H9 (cell line): ENCODE data around the gene BBC3. TPM values are rescaled to one million over a fixed set of nuclear protein-coding genes. Genes with fewer than 3 reads are reported as not detected.

Experiments
- DNase-seq: peaks from one replicate; pipeline ENCODE4 v3.0.0-alpha.2; 2017
- H2AFZ ChIP-seq: one replicate; pipeline ENCODE4 v1.6.1; 2013; ENCODE audit warnings: mild to moderate bottlenecking, low read length, control low read depth, moderate library complexity
- H2AK5ac ChIP-seq: 2 replicates; pipeline ENCODE4 v1.6.1; 2013; ENCODE audit warnings: low read length, control low read depth, mixed read lengths; ENCODE audit not compliant: insufficient read length
- H2BK120ac ChIP-seq: one replicate; pipeline ENCODE4 v1.6.1; 2013; ENCODE audit warnings: low read depth, mild to moderate bottlenecking, low read length, control low read depth, inconsistent platforms; ENCODE audit not compliant: poor library complexity, severe bottlenecking
- H2BK12ac ChIP-seq: 2 replicates; pipeline ENCODE4 v1.6.1; 2013; ENCODE audit warnings: low read length, control low read depth, mixed read lengths, low read depth; ENCODE audit not compliant: insufficient read length
- H2BK15ac ChIP-seq: 2 replicates; pipeline ENCODE4 v1.6.1; 2013; ENCODE audit warnings: low read depth, low read length, control low read depth
- H2BK20ac ChIP-seq: one replicate; pipeline ENCODE4 v1.6.1; 2013; ENCODE audit warnings: low read depth, mild to moderate bottlenecking, low read length, control low read depth, inconsistent platforms; ENCODE audit not compliant: poor library complexity, severe bottlenecking
- H2BK5ac ChIP-seq: 2 replicates; pipeline ENCODE4 v1.6.1; 2013; ENCODE audit warnings: low read length, control low read depth, mixed read lengths; ENCODE audit not compliant: insufficient read length
- H3K14ac ChIP-seq: 2 replicates; pipeline ENCODE4 v1.6.1; 2013; ENCODE audit warnings: low read length, control low read depth; ENCODE audit not compliant: insufficient read depth
- H3K18ac ChIP-seq: 2 replicates; pipeline ENCODE4 v1.6.1; 2013; ENCODE audit warnings: low read depth, mild to moderate bottlenecking, mixed read lengths, low read length, control low read depth; ENCODE audit not compliant: insufficient read length
- H3K23ac ChIP-seq: 2 replicates; pipeline ENCODE4 v1.6.1; 2013; ENCODE audit warnings: low read length, control low read depth, mixed read lengths, low read depth; ENCODE audit not compliant: insufficient read length
- H3K23me2 ChIP-seq: 2 replicates; pipeline ENCODE4 v1.6.1; 2013; ENCODE audit warnings: low read depth, mild to moderate bottlenecking, mixed read lengths, low read length, control low read depth; ENCODE audit not compliant: insufficient read length, poor library complexity, severe bottlenecking
- H3K27ac ChIP-seq: 2 replicates; pipeline ENCODE4 v1.5.1; 2013; ENCODE audit warnings: low read length, control low read depth, mixed read lengths, low read depth; ENCODE audit not compliant: insufficient read length
- H3K27me3 ChIP-seq: 2 replicates; pipeline ENCODE4 v1.6.1; 2013; ENCODE audit warnings: low read length, control low read depth, inconsistent platforms; ENCODE audit not compliant: insufficient read depth
- H3K4ac ChIP-seq: 2 replicates; pipeline ENCODE4 v1.6.1; 2013; ENCODE audit warnings: low read depth, mild to moderate bottlenecking, control low read depth, inconsistent platforms, low read length, moderate library complexity
- H3K4me1 ChIP-seq: 2 replicates; pipeline ENCODE4 v1.6.1; 2013; ENCODE audit warnings: low read length, control low read depth, inconsistent platforms; ENCODE audit not compliant: insufficient read depth
- H3K4me2 ChIP-seq: 2 replicates; pipeline ENCODE4 v1.6.1; 2013; ENCODE audit warnings: low read length, control low read depth, mixed read lengths; ENCODE audit not compliant: insufficient read length, insufficient read depth
- H3K56ac ChIP-seq: 2 replicates; pipeline ENCODE4 v1.6.1; 2013; ENCODE audit warnings: low read depth, mild to moderate bottlenecking, mixed read lengths, low read length, control low read depth; ENCODE audit not compliant: insufficient read length
- H3K79me1 ChIP-seq: 2 replicates; pipeline ENCODE4 v1.6.1; 2013; ENCODE audit warnings: low read depth, mild to moderate bottlenecking, moderate library complexity, low read length, control low read depth, inconsistent platforms; ENCODE audit not compliant: insufficient read depth, poor library complexity, severe bottlenecking
- H3K79me2 ChIP-seq: 2 replicates; pipeline ENCODE4 v1.6.1; 2013; ENCODE audit warnings: low read length, control low read depth, inconsistent platforms; ENCODE audit not compliant: insufficient read depth
- H3K9ac ChIP-seq: 2 replicates; pipeline ENCODE4 v1.6.1; 2013; ENCODE audit warnings: low read length, control low read depth, mixed read lengths; ENCODE audit not compliant: insufficient read length; ENCODE audit errors: extremely low read depth
- H3K9me3 ChIP-seq: one replicate; pipeline ENCODE4 v1.6.1; 2013; ENCODE audit warnings: low read depth, low read length, inconsistent platforms; ENCODE audit not compliant: control insufficient read depth
- H3T11ph ChIP-seq: one replicate; pipeline ENCODE4 v1.6.1; 2013; ENCODE audit warnings: mild to moderate bottlenecking, low read length, control low read depth, inconsistent platforms
- H4K20me1 ChIP-seq: one replicate; pipeline ENCODE4 v1.6.1; 2013; ENCODE audit not compliant: control insufficient read depth, insufficient read length, insufficient read depth
- H4K5ac ChIP-seq: 2 replicates; pipeline ENCODE4 v1.6.1; 2013; ENCODE audit warnings: low read depth, mild to moderate bottlenecking, mixed read lengths, low read length, control low read depth; ENCODE audit not compliant: insufficient read length
- H4K8ac ChIP-seq: replicated peaks from 2 replicates; pipeline ENCODE4 v1.6.1; 2013; ENCODE audit warnings: low read length, control low read depth, mixed read lengths, low read depth; ENCODE audit not compliant: insufficient read length
- H4K91ac ChIP-seq: 2 replicates; pipeline ENCODE4 v1.6.1; 2013; ENCODE audit warnings: low read depth, mild to moderate bottlenecking, moderate library complexity, mixed read lengths, low read length, control low read depth; ENCODE audit not compliant: insufficient read length
- H3K27ac Mint-ChIP-seq, 3 experiments: 2 replicates in 2 of 3; 3 replicates in 1 of 3; pipeline ENCODE4 v1.8.0; 2020 to 2021; ENCODE audit warnings: mixed read lengths in 3 of 3, mild to moderate bottlenecking in 1 of 3, moderate library complexity in 1 of 3
- H3K27me3 Mint-ChIP-seq: 2 replicates; pipeline ENCODE4 v1.8.0; 2021; ENCODE audit warnings: low read depth, mild to moderate bottlenecking, moderate library complexity, mixed read lengths
- H3K36me3 Mint-ChIP-seq, 3 experiments: 2 replicates in 2 of 3; 3 replicates in 1 of 3; pipeline ENCODE4 v1.8.0; 2020 to 2021; ENCODE audit warnings: low read depth in 3 of 3, mixed read lengths in 3 of 3; ENCODE audit not compliant: insufficient read depth in 1 of 3
- H3K4me1 Mint-ChIP-seq, 2 experiments: 2 replicates each; pipeline ENCODE4 v1.8.0; 2020; ENCODE audit warnings: mixed read lengths in 2 of 2
- H3K4me3 Mint-ChIP-seq, 2 experiments: 2 replicates in 1 of 2; 3 replicates in 1 of 2; pipeline ENCODE4 v1.8.0; 2020 to 2021; ENCODE audit warnings: mild to moderate bottlenecking in 2 of 2, mixed read lengths in 2 of 2, moderate library complexity in 1 of 2
- H3K9me3 Mint-ChIP-seq, 2 experiments: 2 replicates in 1 of 2; 3 replicates in 1 of 2; pipeline ENCODE4 v1.8.0; 2020; ENCODE audit warnings: mild to moderate bottlenecking in 2 of 2, mixed read lengths in 2 of 2, moderate library complexity in 1 of 2
- WGBS: extraction: QIAGEN DNeasy Blood & Tissue Kit; methylation state at CpG from one replicate; pipeline ENCODE4 v1.1.7; 2013; ENCODE audit warnings: missing lambda C conversion rate, low lambda C conversion rate, mixed read lengths; ENCODE audit not compliant: insufficient read length; ENCODE audit errors: extremely low coverage; 5-methylcytosine and 5-hydroxymethylcytosine counted together
- total RNA-seq: library from RNA; stranded (reverse); gene quantifications from 2 replicates; pipeline ENCODE4 v1.2.1, GENCODE V29; 2021
- TF ChIP-seq, protein P1 (sequence below): fragments of 200-600 bp; sonication (generic); conservative IDR thresholded peaks from 3 replicates; pipeline ENCODE4 v1.8.0; 2021; ENCODE audit warnings: antibody characterized with exemption, mild to moderate bottlenecking

BBC3 gene
- total RNA-seq, 1 experiment from 2014 or later: 23.2 TPM

DNA sequence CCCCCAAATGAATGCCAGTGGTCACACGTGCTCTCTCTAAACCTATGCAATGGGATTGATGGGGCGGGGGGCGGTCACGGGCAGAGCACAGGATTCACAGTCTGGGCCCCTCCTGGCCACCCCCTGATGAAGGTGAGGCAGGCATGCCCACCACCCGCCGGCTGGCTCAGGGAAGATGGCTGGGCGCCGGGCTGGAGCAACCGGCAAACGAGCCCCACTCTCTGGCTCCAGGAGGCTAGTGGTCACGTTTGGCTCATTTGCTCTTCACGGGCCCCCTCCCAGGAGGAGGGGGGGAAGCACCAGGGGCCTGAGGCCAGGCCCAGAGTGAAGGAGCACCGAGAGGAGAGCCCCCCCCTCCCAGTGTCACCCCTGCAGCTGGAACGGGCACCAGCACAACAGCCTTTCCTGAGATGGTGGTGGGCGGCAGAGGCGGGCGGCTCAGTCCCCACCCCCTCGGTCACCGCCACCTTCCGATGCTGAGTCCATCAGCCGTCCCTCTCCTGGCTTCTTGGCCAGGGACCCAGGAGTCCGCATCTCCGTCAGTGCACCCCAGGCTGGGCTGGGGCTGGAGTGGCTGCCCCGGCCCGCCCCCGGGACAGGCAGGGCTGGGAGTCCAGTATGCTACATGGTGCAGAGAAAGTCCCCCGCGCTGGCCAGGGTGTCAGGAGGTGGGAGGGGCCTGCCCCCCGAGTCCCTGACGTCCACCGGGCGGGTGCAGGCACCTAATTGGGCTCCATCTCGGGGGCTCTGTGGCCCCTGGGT lies 9.7 kb downstream of the BBC3 start:
- Histone ChIP-seq H3K79me2 (no peaks in the 10 kb centered on the region), H3K79me1 (no peaks in the 10 kb centered on the region), H4K5ac (no peak overlapping the region), H2BK5ac (no peak overlapping the region), H2BK15ac (no peak overlapping the region), H3K56ac (no peak overlapping the region), H3T11ph (no peak overlapping the region), H3K4ac (no peak overlapping the region), H2BK12ac (no peak overlapping the region), H3K9ac (no peak overlapping the region), H3K27ac (no peak overlapping the region), H2BK20ac (no peak overlapping the region), H3K23me2 (no peaks in the 10 kb centered on the region), H2BK120ac (no peak overlapping the region), H4K8ac (no peak overlapping the region), H3K27me3 (no peaks in the 10 kb centered on the region), H4K91ac (no peak overlapping the region), H3K4me2 (no peak overlapping the region), H3K18ac (no peak overlapping the region), H3K4me1 (no peaks in the 10 kb centered on the region), H3K23ac (no peak overlapping the region), H3K9me3 (no peaks in the 10 kb centered on the region), H2AFZ (no peak overlapping the region), H3K14ac (no peak overlapping the region; the same call in 1 of the 2 replicates), H4K20me1 (no peaks in the 10 kb centered on the region), H2AK5ac (no peak overlapping the region)
- Mint-ChIP-seq H3K27me3 (no peaks in the 10 kb centered on the region), H3K9me3 (no peaks in the 10 kb centered on the region; a peak in 1 of 5 replicates), H3K27ac (0 out of 7 replicates have a peak overlapping the region, but pooled peaks of 2 of the 3 experiments have one; percentile 15 to 50), H3K4me3 (no peak overlapping the region; a peak in 1 of 5 replicates), H3K36me3 (peaks cover 0 to 34% (median 16%) of the 10 kb centered on the region in 3 experiments; a peak in 5 of 7 replicates), H3K4me1 (peaks cover 6 to 15% of the 10 kb centered on the region in 2 experiments)
- WGBS: no CpG with 5 or more reads among the region's 33 CpGs
- TF ChIP-seq, protein P1, sequence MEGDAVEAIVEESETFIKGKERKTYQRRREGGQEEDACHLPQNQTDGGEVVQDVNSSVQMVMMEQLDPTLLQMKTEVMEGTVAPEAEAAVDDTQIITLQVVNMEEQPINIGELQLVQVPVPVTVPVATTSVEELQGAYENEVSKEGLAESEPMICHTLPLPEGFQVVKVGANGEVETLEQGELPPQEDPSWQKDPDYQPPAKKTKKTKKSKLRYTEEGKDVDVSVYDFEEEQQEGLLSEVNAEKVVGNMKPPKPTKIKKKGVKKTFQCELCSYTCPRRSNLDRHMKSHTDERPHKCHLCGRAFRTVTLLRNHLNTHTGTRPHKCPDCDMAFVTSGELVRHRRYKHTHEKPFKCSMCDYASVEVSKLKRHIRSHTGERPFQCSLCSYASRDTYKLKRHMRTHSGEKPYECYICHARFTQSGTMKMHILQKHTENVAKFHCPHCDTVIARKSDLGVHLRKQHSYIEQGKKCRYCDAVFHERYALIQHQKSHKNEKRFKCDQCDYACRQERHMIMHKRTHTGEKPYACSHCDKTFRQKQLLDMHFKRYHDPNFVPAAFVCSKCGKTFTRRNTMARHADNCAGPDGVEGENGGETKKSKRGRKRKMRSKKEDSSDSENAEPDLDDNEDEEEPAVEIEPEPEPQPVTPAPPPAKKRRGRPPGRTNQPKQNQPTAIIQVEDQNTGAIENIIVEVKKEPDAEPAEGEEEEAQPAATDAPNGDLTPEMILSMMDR: no peak
- no peak for DNase-seq
